HG03196 (cell line): Measurements from ENCODE around the gene PTPRA.
"Not testable (repeated sequence)": the region's sequence is repeated elsewhere in the genome, so short reads cannot be mapped to it uniquely, and the experiment has no call there.

Experiments
- ATAC-seq: cut with Tn5 transposase; IDR thresholded peaks from one replicate; pipeline ENCODE4 v1.9.1; 2021; ENCODE audit not compliant: unreplicated experiment

Gene PTPRA

DNA sequence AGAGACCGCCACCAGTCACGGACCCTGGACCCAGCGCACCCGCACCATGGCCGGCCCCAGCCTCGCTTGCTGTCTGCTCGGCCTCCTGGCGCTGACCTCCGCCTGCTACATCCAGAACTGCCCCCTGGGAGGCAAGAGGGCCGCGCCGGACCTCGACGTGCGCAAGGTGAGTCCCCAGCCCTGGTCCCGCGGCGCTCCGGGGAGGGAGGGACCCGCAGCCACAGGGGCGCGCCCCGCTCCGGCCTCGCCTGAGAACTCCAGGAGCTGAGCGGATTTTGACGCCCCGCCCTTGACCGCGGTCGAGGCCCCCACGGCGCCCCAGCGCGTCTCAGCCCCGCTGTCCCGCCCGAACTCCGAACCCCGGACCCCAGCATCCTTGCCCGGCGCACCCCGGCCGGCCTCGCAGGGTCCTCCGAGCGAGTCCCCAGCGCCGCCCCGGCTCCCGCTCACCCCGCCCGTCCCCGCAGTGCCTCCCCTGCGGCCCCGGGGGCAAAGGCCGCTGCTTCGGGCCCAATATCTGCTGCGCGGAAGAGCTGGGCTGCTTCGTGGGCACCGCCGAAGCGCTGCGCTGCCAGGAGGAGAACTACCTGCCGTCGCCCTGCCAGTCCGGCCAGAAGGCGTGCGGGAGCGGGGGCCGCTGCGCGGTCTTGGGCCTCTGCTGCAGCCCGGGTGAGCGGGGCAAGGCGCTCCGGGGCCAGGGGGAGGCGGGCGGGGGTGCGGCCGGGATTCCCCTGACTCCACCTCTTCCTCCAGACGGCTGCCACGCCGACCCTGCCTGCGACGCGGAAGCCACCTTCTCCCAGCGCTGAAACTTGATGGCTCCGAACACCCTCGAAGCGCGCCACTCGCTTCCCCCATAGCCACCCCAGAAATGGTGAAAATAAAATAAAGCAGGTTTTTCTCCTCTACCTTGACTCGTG is 198.6 kb downstream of the PTPRA start, which contains the start of gene OXT:
TSS of gene OXT (plus strand) at position 11 of the 920 bp plus-strand sequence. CDS start at position 47, 36 bp downstream.
- no peak for ATAC-seq

DNA sequence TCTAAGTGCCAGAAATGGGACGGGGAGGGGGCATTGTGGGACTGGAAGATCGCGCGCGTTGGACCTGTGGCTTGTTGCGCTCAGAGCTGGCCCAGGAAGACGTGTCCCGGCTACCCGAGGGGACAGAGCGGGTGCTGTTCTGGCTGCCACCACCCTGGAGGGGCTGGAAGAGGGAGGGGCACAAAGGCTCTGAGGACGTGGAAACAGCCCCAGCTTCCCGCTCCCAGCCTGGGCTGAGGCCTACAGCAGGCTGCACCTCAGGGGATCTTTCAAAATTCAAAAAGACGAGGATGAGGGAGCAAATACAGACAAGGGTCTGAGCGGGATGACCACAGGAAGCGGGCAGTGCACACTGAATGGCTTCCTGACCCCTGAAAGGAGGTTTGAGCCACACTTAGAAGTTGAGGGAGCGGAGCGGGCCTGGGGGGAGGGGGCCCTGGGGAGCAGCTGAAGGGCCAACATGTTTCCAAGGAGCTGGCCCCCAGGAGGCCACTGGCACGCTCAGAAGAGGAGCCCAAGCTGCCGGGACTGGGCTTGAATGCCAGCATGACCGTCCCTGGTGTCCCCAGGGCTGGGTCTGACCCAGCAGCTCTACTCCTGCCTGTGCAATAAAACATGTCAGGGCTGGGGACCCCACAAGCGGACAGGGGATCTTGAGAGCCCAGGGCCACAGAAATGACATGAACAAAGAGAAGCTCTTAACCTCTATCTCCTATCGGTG is 199.4 kb downstream of the PTPRA start:
- no peak for ATAC-seq

DNA sequence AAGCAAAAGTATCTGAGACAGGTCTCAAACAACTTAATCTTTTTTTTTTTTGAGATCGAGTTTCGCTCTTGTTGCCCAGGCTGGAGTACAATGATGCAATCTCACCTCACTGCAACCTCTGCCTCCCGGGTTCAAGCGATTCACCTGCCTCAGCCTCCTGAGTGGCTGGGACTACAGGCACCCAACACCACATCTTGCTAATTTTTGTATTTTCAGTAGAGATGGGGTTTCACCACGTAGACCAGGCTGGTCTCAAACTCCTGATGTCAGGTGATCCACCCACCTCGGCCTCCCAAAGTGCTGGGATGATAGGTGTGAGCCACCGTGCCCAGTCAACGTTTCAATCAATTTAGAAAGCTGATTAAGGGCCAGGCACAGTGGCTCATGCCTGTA is 200.0 kb downstream of the PTPRA start:
- ATAC-seq, result not testable (repeated sequence)

- no peak for ATAC-seq
These were observed 201.5 kb downstream of the PTPRA start for GRCh38 chr20:3074812-3075211.

- not testable (repeated sequence) for ATAC-seq
These were observed 202.0 kb downstream of the PTPRA start for GRCh38 chr20:3075315-3075714.

DNA sequence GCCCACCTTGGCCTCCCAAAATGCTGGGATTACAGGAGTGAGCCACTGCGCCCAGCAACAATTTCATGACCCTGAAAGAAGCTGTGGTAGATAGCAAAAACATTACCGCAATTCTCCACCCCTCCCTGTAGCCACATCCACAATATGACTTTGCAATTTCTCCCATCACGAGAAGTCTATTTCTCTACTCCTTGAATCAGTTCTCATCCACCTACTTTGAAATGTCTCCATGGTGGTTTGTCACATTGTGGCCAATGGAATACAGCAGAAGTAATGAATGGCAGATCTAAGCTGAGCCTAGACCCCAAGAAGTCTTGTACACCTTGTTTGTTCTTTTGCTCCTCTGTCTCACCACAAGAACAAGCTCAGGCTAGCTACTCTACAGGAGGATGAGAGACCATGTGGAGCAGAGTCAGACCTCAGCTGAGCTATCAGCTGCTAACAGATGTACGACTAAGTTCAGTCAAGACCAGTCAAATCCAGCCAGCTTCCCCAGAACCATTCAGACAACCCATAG is 204.4 kb downstream of the PTPRA start:
- ATAC-seq, result no peak

- ATAC-seq, result no peak
These were observed 207.7 kb downstream of the PTPRA start for GRCh38 chr20:3080939-3081388.

- ATAC-seq, result no peak
These were observed 208.4 kb downstream of the PTPRA start for GRCh38 chr20:3081641-3082040.

- ATAC-seq, result no peak
These were observed 209.1 kb downstream of the PTPRA start for GRCh38 chr20:3082306-3082951.

DNA sequence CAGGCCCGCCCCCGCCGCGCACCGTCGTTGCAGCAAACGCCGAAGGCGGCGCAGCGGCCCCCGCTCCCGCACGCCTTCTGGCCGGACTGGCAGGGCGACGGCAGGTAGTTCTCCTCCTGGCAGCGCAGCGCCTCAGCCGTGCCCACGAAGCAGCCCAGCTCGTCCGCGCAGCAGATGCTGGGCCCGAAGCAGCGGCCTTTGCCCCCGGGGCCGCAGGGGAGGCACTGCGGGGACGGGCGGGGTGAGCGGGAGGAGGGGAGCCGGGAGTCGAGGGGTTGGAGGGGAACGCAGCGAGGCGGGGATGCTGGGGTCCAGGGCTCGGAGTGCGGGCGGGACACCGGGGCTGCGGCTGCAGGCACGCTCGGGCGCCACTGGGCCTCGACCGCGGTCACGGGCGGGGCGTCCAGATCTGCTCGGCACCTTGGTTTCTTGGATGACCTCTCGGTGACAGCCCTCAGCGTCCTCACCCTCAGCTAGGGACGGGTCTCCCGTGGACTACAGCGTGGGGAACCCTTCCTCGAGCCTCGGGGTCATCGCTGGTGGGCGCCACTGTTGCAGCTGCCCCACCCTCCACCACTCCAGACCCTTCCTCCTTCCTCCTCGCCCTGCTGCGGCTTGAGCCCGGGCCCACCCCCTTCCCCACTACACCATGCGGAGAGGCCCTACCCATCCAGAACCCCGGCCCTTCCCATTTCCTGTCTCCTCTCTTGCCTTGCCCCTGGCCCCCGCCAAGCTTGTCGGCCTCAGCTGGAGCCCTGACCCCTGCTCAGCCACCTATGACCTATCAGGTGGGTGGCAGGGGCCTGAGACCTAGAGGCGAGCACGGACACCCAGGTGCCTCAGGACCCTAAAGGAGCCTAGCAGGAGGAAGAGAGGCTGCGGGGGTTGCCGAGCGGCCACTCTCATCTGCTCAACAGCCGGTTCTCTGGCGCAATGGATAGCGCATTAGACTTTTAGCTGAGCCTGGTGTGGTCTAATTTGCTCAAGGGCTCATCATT is 210.0 kb downstream of the PTPRA start:
- ATAC-seq, result no peak

- ATAC-seq, result no peak
These were observed 211.2 kb downstream of the PTPRA start, which contains the start of gene AVP for GRCh38 chr20:3084283-3084985. TSS of gene AVP (minus strand) at chr20:3084724. CDS start at chr20:3084674, 50 bp downstream.

- no peak for ATAC-seq
These were observed 211.7 kb downstream of the PTPRA start for GRCh38 chr20:3084986-3085360.

- ATAC-seq, result no peak
These were observed 212.3 kb downstream of the PTPRA start for GRCh38 chr20:3085571-3086072.

DNA sequence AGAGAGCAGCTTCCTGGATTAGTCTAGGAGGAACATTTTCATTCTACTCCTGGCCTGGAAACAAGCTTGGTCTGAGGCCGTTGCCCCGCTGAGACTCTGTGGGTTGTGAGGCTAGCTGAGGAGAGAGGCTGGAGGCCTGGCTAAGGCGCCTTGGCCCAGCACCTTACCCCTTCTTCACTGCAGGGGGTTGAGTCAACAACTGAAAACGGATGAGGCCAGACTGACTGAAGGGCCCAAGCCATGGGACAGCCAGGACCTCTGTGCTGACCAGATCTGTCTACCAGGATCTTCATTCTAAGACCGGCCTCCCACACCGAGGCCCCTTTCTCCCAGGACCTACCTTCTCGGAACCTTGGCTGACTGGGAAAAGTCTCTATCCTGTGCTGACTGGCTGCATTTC is 214.8 kb downstream of the PTPRA start:
- no peak for ATAC-seq
